GM12801 (cell line): ENCODE data around the gene GATA1.

ENCODE experiments used
- CTCF ChIP-seq: IDR thresholded peaks from one replicate; pipeline ENCODE4 v1.5.1; 2011; ENCODE audit warnings: control low read depth; ENCODE audit not compliant: insufficient read length; ENCODE audit errors: extremely low read depth

Gene GATA1

GRCh38 chrX:48786341-48786800, at the start of gene GATA1:
Gene GATA1 (plus strand): TSS chrX:48786590. CDS start chrX:48791110, 4,520 bp downstream.
- no peak for TF ChIP-seq CTCF

GRCh38 chrX:48736878-48737212, 49.5 kb upstream of the GATA1 start:
- no peak for TF ChIP-seq CTCF

- TF ChIP-seq CTCF, result no peak
Observed at GRCh38 chrX:48737213-48737938, 49.0 kb upstream of the GATA1 start.

GRCh38 chrX:48737940-48738339, 48.5 kb upstream of the GATA1 start:
- no peak for TF ChIP-seq CTCF

GRCh38 chrX:48741834-48742233, 44.6 kb upstream of the GATA1 start:
- TF ChIP-seq CTCF, result no peak

GRCh38 chrX:48745222-48745621, 41.2 kb upstream of the GATA1 start:
- no peak for TF ChIP-seq CTCF

GRCh38 chrX:48747415-48748016, 38.9 kb upstream of the GATA1 start:
- TF ChIP-seq CTCF, result no peak
